ENCODE measurements around the gene TRIM43.
"Not testable (repeated sequence)": the region's sequence is repeated elsewhere in the genome, so short reads cannot be mapped to it uniquely, and the experiment has no call there.

GRCh38 chr2:95640515-95641288, 48.9 kb downstream of the TRIM43 start:
- TF ChIP-seq POLR2A (IDR thresholded peaks at IDR 0.05) = not testable (repeated sequence)
- TF ChIP-seq, protein P1, sequence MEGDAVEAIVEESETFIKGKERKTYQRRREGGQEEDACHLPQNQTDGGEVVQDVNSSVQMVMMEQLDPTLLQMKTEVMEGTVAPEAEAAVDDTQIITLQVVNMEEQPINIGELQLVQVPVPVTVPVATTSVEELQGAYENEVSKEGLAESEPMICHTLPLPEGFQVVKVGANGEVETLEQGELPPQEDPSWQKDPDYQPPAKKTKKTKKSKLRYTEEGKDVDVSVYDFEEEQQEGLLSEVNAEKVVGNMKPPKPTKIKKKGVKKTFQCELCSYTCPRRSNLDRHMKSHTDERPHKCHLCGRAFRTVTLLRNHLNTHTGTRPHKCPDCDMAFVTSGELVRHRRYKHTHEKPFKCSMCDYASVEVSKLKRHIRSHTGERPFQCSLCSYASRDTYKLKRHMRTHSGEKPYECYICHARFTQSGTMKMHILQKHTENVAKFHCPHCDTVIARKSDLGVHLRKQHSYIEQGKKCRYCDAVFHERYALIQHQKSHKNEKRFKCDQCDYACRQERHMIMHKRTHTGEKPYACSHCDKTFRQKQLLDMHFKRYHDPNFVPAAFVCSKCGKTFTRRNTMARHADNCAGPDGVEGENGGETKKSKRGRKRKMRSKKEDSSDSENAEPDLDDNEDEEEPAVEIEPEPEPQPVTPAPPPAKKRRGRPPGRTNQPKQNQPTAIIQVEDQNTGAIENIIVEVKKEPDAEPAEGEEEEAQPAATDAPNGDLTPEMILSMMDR (IDR thresholded peaks at IDR 0.05) = not testable (repeated sequence)
